ENCODE data around the gene TYRO3. TPM values are rescaled to one million over a fixed set of nuclear protein-coding genes. Genes with fewer than 3 reads are reported as not detected.

Gene TYRO3
- under 1 TPM; 0.29 to 0.71 TPM for total RNA-seq

DNA sequence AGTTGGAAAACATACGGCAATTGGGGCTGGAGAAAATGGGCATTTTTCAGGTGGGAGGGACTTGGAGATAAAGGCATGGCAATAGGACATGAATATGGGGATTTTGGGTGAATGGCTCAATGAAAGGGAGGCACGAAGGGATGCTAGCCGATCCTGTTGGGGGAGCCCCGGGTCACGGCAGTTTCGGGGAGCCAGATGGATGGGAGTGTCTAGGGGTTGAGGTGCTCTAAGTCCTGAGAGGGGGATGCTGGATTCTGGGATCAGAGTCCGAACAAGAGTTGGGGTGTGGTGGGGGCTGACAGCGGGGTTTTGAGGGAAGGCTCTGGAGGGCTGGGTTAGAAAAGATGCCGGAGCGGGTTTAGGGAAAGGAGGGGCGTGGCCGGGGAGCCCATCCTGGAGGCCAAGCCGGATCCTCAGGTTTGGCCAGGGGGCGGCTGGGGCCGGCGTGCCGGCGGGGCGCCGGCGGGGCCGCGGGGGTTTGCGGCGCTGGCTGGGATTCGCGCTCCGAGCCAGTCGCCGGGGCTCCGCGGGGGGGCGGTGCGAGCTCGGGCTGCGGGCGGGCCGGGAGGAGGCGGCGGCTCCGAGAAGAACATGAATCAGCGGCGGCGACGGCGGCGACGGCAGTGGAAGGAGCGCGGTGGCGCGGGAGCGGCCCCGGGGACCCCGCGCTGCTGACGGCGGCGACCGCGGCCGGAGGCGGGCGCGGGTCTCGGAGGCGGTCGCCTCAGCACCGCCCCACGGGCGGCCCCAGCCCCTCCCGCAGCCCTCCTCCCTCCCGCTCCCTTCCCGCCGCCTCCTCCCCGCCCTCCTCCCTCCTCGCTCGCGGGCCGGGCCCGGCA, at the start of gene TYRO3:
TYRO3 (plus strand) TSS at position 813 of the 839 bp plus-strand sequence. CDS start 46 bp downstream, outside the sequence.
- Mint-ChIP-seq H3K27ac (peak within 1 kb of the TSS; percentile 65), H3K4me3 (peak within 1 kb of the TSS; percentile 74), H3K27me3 (ENCODE audit: low read depth) (peaks cover 50% of the 10 kb centered on the region), H3K4me1 (ENCODE audit: low read depth) (peaks cover 22% of the 10 kb centered on the region), H3K9me3 (ENCODE audit: insufficient read depth) (no peaks in the 10 kb centered on the region), H3K36me3 (ENCODE audit: low read depth) (no peaks in the 10 kb centered on the region)
- ChIA-PET POLR2A (interaction anchor here (1.8 kb wide), 1 partner anchor 15 kb away, joined by 13 read pairs; the partner anchor contains the start of gene RPAP1), CTCF (interaction anchor here (0.7 to 2.4 kb wide), 23 partner anchors 8 to 378 kb away, joined by 3 to 15 read pairs (median 4); partner anchors contain the start of gene MAPKBP1)
- peak; percentile 67 for DNase-seq
- peak; percentile 74 for ATAC-seq

DNA sequence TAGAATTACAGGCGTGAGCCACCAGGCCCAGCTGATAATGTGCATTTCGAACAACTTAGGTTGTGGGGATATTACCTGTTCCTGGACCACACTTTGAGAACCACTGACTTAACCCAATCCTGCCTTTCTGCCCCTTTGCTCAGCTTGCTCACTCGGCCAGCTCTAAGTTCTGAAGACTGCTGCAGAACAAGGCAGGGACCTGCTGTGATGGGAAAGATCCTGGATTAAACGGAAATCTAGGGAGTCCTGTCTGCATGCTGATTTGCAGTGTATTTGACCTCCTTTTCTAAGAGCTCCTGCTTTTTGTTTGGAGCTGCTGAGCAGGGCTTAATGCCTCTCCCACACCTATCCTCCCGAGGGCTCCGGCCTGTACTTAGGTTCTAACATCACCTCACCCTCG, 48.3 kb upstream of the TYRO3 start:
- DNase-seq (no peak), ATAC-seq (no peak)
- H3K4me3 Mint-ChIP-seq, result no peak overlapping the region
- H3K4me1 Mint-ChIP-seq (ENCODE audit: low read depth), result peaks cover 29% of the 10 kb centered on the region
- H3K27ac Mint-ChIP-seq, result no peak overlapping the region
- POLR2A ChIA-PET, result interaction anchor here (0.7 kb wide), 1 partner anchor 18 kb away, joined by 3 read pairs; no protein-coding TSS in a partner anchor
- H3K9me3 Mint-ChIP-seq (ENCODE audit: insufficient read depth), result no peaks in the 10 kb centered on the region
- H3K27me3 Mint-ChIP-seq (ENCODE audit: low read depth), result peaks cover 42% of the 10 kb centered on the region
- CTCF ChIA-PET, result interaction anchor here (1.1 kb wide), 1 partner anchor 45 kb away, joined by 3 read pairs; no protein-coding TSS in a partner anchor
- no peaks in the 10 kb centered on the region for H3K36me3 Mint-ChIP-seq (ENCODE audit: low read depth)

- Mint-ChIP-seq H3K9me3 (ENCODE audit: insufficient read depth) (no peaks in the 10 kb centered on the region), H3K36me3 (ENCODE audit: low read depth) (peaks cover 2% of the 10 kb centered on the region), H3K4me1 (ENCODE audit: low read depth) (peaks cover 29% of the 10 kb centered on the region), H3K4me3 (no peak overlapping the region), H3K27ac (no peak overlapping the region), H3K27me3 (ENCODE audit: low read depth) (peaks cover 37% of the 10 kb centered on the region)
- DNase-seq (no peak), ATAC-seq (no peak)
- ChIA-PET POLR2A (no interaction called here), CTCF (interaction anchor here (1.1 kb wide), 1 partner anchor 46 kb away, joined by 3 read pairs; no protein-coding TSS in a partner anchor)
Measured at GRCh38 chr15:41511331-41511898, 47.6 kb upstream of the TYRO3 start.

- peaks cover 37% of the 10 kb centered on the region for H3K27me3 Mint-ChIP-seq (ENCODE audit: low read depth)
- ATAC-seq (peak; percentile 31), DNase-seq (no peak)
- CTCF ChIA-PET, result no interaction called here
- no peaks in the 10 kb centered on the region for H3K9me3 Mint-ChIP-seq (ENCODE audit: insufficient read depth)
- H3K4me1 Mint-ChIP-seq (ENCODE audit: low read depth), result peaks cover 29% of the 10 kb centered on the region
- H3K36me3 Mint-ChIP-seq (ENCODE audit: low read depth), result peaks cover 2% of the 10 kb centered on the region
- H3K27ac Mint-ChIP-seq, result no peak overlapping the region
- POLR2A ChIA-PET, result no interaction called here
- H3K4me3 Mint-ChIP-seq, result peak overlapping the region; percentile 63
Measured at GRCh38 chr15:41511899-41512369, 47.1 kb upstream of the TYRO3 start.

DNA sequence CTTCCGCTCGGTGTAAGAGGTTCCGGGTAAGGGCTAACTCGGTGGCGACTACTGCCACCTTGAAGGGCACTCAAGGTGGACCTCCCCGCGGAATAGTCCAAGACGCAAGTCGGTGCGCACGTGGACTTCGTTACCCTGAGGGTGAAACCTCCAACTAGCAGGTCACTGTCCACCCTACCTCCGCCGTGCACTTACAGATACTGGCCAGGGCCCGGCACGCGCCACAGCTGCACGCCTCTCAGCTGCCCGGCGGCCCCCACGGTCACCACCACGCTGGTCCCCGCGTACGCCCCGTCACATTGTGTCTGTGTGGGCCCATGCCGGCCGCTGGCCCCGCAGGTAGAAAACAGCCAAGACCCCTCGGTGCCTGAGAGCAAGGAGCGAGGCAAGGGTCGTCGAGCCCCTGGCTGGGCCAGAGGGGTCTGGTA, 46.5 kb upstream of the TYRO3 start:
- CTCF ChIA-PET, result interaction anchor here (1.2 kb wide), 1 partner anchor 47 kb away, joined by 4 read pairs; no protein-coding TSS in a partner anchor
- no peak for DNase-seq
- Mint-ChIP-seq H3K27me3 (ENCODE audit: low read depth) (peaks cover 37% of the 10 kb centered on the region), H3K27ac (no peak overlapping the region), H3K9me3 (ENCODE audit: insufficient read depth) (no peaks in the 10 kb centered on the region), H3K4me1 (ENCODE audit: low read depth) (peaks cover 29% of the 10 kb centered on the region), H3K36me3 (ENCODE audit: low read depth) (peaks cover 2% of the 10 kb centered on the region), H3K4me3 (peak overlapping the region; percentile 63)
- ATAC-seq, result peak; percentile 25
- POLR2A ChIA-PET, result no interaction called here

DNA sequence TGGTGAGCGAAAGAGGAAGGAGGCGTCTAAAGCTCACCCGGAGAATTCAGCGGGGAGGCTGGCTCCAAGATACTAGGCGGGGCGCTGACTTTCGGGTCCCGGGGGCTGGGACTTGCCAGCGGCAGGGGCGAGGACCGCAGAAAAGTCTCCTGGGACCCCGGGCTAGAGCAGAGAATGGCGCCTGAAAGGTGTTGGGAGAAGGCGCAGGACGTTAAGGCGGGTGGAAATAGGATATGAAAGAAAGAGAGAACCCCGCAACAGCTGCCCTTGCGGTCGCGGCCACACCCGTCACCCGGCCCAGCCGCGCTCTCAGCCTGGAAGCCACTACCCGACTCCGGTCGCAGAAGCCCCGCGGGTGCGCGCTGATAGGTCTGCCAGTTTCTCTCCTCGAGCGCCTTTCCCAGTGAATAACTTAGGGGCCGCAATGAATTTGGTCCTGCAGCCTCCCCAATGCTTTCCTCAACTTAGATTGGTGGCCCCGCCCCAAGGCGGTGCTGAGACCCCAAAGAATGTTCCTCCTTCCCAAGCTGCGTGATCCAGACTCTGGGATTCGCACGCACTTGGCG, 46.0 kb upstream of the TYRO3 start:
- Mint-ChIP-seq H3K36me3 (ENCODE audit: low read depth) (peaks cover 2% of the 10 kb centered on the region), H3K9me3 (ENCODE audit: insufficient read depth) (no peaks in the 10 kb centered on the region), H3K27me3 (ENCODE audit: low read depth) (peaks cover 37% of the 10 kb centered on the region), H3K4me1 (ENCODE audit: low read depth) (peaks cover 29% of the 10 kb centered on the region), H3K27ac (no peak overlapping the region), H3K4me3 (peak overlapping the region; percentile 63)
- ATAC-seq (peak; percentile 43), DNase-seq (peak; percentile 46)
- CTCF ChIA-PET, result interaction anchor here (1.2 kb wide), 1 partner anchor 47 kb away, joined by 4 read pairs; no protein-coding TSS in a partner anchor
- POLR2A ChIA-PET, result no interaction called here

DNA sequence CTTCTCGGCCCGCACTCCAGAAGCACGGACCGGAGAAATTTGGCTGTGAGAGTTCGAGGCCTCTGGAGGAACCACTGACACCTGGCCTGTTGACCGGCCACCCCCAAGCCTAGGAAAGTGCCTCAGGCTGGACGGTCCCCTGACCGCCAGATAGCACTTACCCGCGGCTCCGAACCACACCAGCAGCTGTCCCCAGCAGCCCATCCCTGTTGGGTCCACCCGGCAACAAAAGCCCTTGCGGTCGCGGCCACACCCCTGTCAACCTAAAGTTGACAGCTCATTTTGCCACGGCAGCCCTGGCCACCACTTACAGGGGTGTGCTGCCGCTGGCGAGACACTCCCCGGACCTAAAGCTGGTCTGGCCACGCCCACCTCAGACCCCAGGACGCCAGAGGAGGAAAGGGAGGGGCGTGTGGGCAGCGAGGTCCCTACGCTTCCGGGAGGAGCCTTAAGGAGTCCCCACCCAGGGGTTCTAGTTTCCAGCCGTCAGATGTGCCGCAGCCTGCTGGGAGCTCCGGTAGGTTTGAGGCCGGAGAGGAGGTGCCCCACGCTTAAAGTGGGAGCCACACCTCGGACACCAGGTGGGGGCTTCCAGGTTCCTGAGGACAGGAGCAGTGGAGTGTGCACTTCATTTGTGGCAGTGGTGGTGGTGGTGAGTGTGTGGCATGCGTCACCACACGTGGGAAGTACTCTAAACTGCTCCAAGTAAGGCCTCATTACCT, 45.3 kb upstream of the TYRO3 start, which contains the start of gene LTK:
LTK (minus strand) TSS at position 322 of the 722 bp plus-strand sequence; CDS start at position 204, 118 bp downstream.
- DNase-seq, result peak; percentile 33
- H3K27ac Mint-ChIP-seq, result no peak within 1 kb of the TSS

DNA sequence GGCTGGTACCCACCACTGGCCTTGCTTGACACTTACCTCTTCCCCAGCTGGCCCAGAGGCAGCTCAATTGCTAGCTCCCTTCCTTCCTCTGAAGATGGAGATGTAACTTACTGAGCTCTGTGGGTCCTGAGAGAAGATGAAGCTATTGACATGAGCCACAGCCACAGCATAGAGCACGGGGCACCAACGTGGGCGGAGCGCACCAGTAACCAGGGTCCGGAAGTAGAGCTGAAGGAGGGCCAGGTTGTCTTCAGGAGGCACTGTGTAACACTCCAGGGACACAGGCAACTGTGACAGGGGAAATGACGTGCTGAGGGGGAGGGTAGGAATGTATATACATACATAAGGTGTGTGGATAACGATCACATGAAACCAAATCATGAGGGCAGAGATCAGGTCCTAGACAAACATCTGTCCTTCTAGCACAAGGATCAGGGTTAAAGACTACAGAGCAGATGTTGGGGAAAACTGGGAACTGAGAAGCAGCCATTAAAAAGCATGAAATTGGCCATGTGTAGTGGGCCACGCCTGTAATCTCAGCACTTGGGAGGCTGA, 41.0 kb upstream of the TYRO3 start:
- peaks cover 19% of the 10 kb centered on the region for H3K4me1 Mint-ChIP-seq (ENCODE audit: low read depth)
- peaks cover 2% of the 10 kb centered on the region for H3K36me3 Mint-ChIP-seq (ENCODE audit: low read depth)
- no peak overlapping the region for H3K27ac Mint-ChIP-seq
- H3K4me3 Mint-ChIP-seq, result no peak overlapping the region
- ChIA-PET POLR2A (no interaction called here), CTCF (no interaction called here)
- DNase-seq (no peak), ATAC-seq (no peak)
- H3K9me3 Mint-ChIP-seq (ENCODE audit: insufficient read depth), result no peaks in the 10 kb centered on the region
- peaks cover 10% of the 10 kb centered on the region for H3K27me3 Mint-ChIP-seq (ENCODE audit: low read depth)

More for the DNA sequence above, 45.3 kb upstream of the TYRO3 start, which contains the start of gene LTK:
- Mint-ChIP-seq H3K9me3 (ENCODE audit: insufficient read depth) (no peaks in the 10 kb centered on the region), H3K27me3 (ENCODE audit: low read depth) (peaks cover 37% of the 10 kb centered on the region), H3K36me3 (ENCODE audit: low read depth) (peaks cover 2% of the 10 kb centered on the region), H3K4me3 (peak within 1 kb of the TSS; percentile 63), H3K4me1 (ENCODE audit: low read depth) (peaks cover 29% of the 10 kb centered on the region)
- CTCF ChIA-PET, result interaction anchor here (1.2 to 1.3 kb wide), 2 partner anchors 48 kb away, joined by 4 read pairs; no protein-coding TSS in a partner anchor
- POLR2A ChIA-PET, result no interaction called here
- peak; percentile 19 for ATAC-seq

DNA sequence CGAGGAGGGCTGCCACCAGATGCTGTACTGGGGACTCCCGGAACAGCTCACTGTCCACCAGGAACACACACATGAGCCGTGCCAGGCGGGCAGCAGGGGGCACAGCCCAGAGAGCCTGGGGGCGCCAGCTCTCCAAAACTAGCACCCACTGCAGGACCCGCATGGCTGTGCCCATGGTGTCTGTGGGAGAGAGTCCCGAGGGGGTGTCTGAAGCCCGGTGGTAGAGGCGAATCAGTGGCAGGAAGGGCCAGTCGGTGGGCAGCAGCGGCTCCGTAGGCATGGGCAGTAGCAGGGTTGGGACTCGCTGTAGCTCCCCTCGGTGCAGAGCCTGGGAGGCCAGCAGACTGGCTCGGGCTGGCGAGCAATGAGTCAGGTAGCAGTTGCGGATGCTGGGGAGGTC, 38.4 kb upstream of the TYRO3 start:
- H3K4me3 Mint-ChIP-seq, result no peak overlapping the region
- ATAC-seq, result no peak
- H3K27ac Mint-ChIP-seq, result no peak overlapping the region
- H3K36me3 Mint-ChIP-seq (ENCODE audit: low read depth), result peaks cover 5% of the 10 kb centered on the region
- POLR2A ChIA-PET, result no interaction called here
- DNase-seq, result no peak
- CTCF ChIA-PET, result no interaction called here
- H3K9me3 Mint-ChIP-seq (ENCODE audit: insufficient read depth), result no peaks in the 10 kb centered on the region
- no peaks in the 10 kb centered on the region for H3K4me1 Mint-ChIP-seq (ENCODE audit: low read depth)
- H3K27me3 Mint-ChIP-seq (ENCODE audit: low read depth), result no peaks in the 10 kb centered on the region

DNA sequence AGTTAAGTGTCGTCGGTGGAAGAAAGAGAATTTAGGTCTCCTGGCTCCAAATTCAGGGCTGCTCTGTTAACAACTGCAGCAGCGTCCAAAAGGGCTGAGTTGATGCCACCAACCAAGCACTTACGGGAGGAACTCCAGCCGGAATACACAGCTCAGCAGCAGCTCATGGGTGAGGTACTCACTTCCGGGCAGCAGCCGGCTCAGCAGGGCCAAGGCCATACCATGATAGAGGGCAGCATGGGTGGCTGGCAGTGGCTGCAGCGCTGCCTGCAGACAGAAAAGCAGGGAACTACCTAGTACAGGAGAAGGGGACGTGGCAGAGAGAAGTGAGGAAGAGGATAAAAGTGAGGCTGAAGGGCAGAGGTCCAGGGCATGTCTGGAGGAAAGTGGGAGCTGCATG, 37.4 kb upstream of the TYRO3 start:
- ChIA-PET CTCF (no interaction called here), POLR2A (no interaction called here)
- Mint-ChIP-seq H3K4me1 (ENCODE audit: low read depth) (no peaks in the 10 kb centered on the region), H3K9me3 (ENCODE audit: insufficient read depth) (no peaks in the 10 kb centered on the region), H3K27ac (no peak overlapping the region), H3K27me3 (ENCODE audit: low read depth) (no peaks in the 10 kb centered on the region), H3K4me3 (no peak overlapping the region), H3K36me3 (ENCODE audit: low read depth) (peaks cover 6% of the 10 kb centered on the region)
- no peak for ATAC-seq
- no peak for DNase-seq

DNA sequence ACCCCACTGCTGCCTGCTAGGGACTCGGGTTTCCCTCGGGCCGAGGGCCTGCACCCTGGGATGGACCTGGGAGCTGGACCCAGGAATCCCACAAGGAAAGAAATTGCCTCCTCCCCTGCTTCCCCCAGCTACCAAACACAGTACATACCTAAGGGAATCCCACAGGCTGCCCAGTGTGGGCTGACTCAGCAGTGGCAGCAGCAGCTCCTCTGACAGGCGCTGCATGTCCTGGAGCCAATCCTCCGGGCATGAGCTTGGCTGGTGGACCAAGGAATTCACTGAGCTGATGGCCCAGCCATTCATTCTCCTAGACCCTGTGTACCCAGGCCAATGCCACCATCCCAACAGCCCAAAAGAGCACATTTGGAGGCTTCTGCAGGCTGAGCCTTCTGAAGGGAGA, 35.9 kb upstream of the TYRO3 start:
- ChIA-PET CTCF (no interaction called here), POLR2A (no interaction called here)
- Mint-ChIP-seq H3K27ac (no peak overlapping the region), H3K4me1 (ENCODE audit: low read depth) (no peaks in the 10 kb centered on the region), H3K9me3 (ENCODE audit: insufficient read depth) (no peaks in the 10 kb centered on the region), H3K27me3 (ENCODE audit: low read depth) (no peaks in the 10 kb centered on the region), H3K4me3 (no peak overlapping the region), H3K36me3 (ENCODE audit: low read depth) (peaks cover 10% of the 10 kb centered on the region)
- ATAC-seq (no peak), DNase-seq (no peak)
